DMS 273 (cell line): ENCODE data around the gene COL18A1.
"Not testable (repeated sequence)": the region's sequence is repeated elsewhere in the genome, so short reads cannot be mapped to it uniquely, and the experiment has no call there.

Source experiments
- DNase-seq: peaks from one replicate; lab custom pipeline; 2025; ENCODE audit not compliant: unreplicated experiment; lab: John Stamatoyannopoulos, UW

COL18A1 gene

GRCh38 chr21:45366931-45367401 lies 38.0 kb upstream of the COL18A1 start:
- no peak for DNase-seq

- DNase-seq, result no peak
Observed at GRCh38 chr21:45367402-45368351, 37.3 kb upstream of the COL18A1 start.

- not testable (repeated sequence) for DNase-seq
Observed at GRCh38 chr21:45369018-45369417, 35.9 kb upstream of the COL18A1 start.

- no peak for DNase-seq
Observed at GRCh38 chr21:45370575-45370974, 34.4 kb upstream of the COL18A1 start.

GRCh38 chr21:45371081-45371480 lies 33.9 kb upstream of the COL18A1 start:
- no peak for DNase-seq

- no peak for DNase-seq
Observed at GRCh38 chr21:45371655-45372054, 33.3 kb upstream of the COL18A1 start.

- no peak for DNase-seq
Observed at GRCh38 chr21:45372732-45373355, 32.1 kb upstream of the COL18A1 start.

- DNase-seq, result no peak
Observed at GRCh38 chr21:45373991-45374816, 30.8 kb upstream of the COL18A1 start.

- DNase-seq, result no peak
Observed at GRCh38 chr21:45374826-45375455, 30.0 kb upstream of the COL18A1 start.

GRCh38 chr21:45376459-45377324 lies 28.3 kb upstream of the COL18A1 start:
- DNase-seq, result no peak

- no peak for DNase-seq
Observed at GRCh38 chr21:45377325-45377709, 27.6 kb upstream of the COL18A1 start.

GRCh38 chr21:45377866-45378257 lies 27.1 kb upstream of the COL18A1 start:
- no peak for DNase-seq

- DNase-seq, result no peak
Observed at GRCh38 chr21:45378258-45378966, 26.6 kb upstream of the COL18A1 start.

GRCh38 chr21:45379171-45379900 lies 25.6 kb upstream of the COL18A1 start:
- no peak for DNase-seq

GRCh38 chr21:45379901-45380330 lies 25.0 kb upstream of the COL18A1 start:
- no peak for DNase-seq

- no peak for DNase-seq
Observed at GRCh38 chr21:45380566-45380965, 24.4 kb upstream of the COL18A1 start.

- DNase-seq, result no peak
Observed at GRCh38 chr21:45381036-45381787, 23.8 kb upstream of the COL18A1 start.
